ENCODE data around the gene TPRA1. TPM values are rescaled to one million over a fixed set of nuclear protein-coding genes. Genes with fewer than 3 reads are reported as not detected.
A peak's percentile ranks its signal among the peaks of the same experiment; 100 is the strongest.

The TPRA1 gene
- total and polyA plus RNA-seq, 9 of the 15 experiments (the other 6 are each of a cell fraction or from before 2014, with no cell fraction given), result 0.66 to 21.5 (median 11.1) TPM

DNA sequence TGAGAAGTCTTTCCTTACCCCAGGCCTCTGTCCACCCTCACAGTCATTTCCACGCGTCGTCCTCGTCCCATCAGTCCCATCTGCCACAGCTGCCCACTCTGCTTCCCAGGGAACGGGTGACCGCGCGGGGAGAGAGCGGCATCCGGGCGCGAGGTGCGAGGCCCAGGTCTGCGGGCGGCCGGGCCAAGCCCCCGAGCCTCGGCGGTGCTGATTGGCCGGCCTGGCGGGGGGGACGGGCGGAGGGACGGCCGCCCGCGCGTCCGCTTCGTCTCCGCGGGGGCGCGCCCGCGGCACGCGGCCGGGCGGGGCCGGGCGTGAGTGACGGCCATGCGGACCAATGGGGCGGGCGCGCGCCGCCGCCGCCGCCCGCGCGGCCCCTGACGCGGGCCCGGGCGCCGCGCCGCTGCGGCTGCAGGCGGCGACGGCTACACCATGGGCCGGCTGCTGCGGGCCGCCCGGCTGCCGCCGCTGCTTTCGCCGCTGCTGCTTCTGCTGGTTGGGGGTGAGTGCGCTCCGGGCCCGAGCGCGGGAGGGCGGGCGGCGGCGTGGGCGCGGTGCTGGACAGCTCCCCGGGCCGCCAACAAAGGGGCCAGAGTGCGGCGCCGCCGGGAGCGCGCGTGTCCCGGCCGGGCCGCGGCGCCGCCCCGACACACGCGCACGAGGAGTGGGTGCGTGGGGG lies 38.4 kb upstream of the TPRA1 start, which contains the start of gene PODXL2 (continued):
- TF ChIP-seq ZFP36 (IDR thresholded peaks at IDR 0.05; ENCODE audit: low read depth, low read length, partially characterized antibody), result no peak
- TF ChIP-seq, protein P1, sequence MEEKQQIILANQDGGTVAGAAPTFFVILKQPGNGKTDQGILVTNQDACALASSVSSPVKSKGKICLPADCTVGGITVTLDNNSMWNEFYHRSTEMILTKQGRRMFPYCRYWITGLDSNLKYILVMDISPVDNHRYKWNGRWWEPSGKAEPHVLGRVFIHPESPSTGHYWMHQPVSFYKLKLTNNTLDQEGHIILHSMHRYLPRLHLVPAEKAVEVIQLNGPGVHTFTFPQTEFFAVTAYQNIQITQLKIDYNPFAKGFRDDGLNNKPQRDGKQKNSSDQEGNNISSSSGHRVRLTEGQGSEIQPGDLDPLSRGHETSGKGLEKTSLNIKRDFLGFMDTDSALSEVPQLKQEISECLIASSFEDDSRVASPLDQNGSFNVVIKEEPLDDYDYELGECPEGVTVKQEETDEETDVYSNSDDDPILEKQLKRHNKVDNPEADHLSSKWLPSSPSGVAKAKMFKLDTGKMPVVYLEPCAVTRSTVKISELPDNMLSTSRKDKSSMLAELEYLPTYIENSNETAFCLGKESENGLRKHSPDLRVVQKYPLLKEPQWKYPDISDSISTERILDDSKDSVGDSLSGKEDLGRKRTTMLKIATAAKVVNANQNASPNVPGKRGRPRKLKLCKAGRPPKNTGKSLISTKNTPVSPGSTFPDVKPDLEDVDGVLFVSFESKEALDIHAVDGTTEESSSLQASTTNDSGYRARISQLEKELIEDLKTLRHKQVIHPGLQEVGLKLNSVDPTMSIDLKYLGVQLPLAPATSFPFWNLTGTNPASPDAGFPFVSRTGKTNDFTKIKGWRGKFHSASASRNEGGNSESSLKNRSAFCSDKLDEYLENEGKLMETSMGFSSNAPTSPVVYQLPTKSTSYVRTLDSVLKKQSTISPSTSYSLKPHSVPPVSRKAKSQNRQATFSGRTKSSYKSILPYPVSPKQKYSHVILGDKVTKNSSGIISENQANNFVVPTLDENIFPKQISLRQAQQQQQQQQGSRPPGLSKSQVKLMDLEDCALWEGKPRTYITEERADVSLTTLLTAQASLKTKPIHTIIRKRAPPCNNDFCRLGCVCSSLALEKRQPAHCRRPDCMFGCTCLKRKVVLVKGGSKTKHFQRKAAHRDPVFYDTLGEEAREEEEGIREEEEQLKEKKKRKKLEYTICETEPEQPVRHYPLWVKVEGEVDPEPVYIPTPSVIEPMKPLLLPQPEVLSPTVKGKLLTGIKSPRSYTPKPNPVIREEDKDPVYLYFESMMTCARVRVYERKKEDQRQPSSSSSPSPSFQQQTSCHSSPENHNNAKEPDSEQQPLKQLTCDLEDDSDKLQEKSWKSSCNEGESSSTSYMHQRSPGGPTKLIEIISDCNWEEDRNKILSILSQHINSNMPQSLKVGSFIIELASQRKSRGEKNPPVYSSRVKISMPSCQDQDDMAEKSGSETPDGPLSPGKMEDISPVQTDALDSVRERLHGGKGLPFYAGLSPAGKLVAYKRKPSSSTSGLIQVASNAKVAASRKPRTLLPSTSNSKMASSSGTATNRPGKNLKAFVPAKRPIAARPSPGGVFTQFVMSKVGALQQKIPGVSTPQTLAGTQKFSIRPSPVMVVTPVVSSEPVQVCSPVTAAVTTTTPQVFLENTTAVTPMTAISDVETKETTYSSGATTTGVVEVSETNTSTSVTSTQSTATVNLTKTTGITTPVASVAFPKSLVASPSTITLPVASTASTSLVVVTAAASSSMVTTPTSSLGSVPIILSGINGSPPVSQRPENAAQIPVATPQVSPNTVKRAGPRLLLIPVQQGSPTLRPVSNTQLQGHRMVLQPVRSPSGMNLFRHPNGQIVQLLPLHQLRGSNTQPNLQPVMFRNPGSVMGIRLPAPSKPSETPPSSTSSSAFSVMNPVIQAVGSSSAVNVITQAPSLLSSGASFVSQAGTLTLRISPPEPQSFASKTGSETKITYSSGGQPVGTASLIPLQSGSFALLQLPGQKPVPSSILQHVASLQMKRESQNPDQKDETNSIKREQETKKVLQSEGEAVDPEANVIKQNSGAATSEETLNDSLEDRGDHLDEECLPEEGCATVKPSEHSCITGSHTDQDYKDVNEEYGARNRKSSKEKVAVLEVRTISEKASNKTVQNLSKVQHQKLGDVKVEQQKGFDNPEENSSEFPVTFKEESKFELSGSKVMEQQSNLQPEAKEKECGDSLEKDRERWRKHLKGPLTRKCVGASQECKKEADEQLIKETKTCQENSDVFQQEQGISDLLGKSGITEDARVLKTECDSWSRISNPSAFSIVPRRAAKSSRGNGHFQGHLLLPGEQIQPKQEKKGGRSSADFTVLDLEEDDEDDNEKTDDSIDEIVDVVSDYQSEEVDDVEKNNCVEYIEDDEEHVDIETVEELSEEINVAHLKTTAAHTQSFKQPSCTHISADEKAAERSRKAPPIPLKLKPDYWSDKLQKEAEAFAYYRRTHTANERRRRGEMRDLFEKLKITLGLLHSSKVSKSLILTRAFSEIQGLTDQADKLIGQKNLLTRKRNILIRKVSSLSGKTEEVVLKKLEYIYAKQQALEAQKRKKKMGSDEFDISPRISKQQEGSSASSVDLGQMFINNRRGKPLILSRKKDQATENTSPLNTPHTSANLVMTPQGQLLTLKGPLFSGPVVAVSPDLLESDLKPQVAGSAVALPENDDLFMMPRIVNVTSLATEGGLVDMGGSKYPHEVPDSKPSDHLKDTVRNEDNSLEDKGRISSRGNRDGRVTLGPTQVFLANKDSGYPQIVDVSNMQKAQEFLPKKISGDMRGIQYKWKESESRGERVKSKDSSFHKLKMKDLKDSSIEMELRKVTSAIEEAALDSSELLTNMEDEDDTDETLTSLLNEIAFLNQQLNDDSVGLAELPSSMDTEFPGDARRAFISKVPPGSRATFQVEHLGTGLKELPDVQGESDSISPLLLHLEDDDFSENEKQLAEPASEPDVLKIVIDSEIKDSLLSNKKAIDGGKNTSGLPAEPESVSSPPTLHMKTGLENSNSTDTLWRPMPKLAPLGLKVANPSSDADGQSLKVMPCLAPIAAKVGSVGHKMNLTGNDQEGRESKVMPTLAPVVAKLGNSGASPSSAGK (IDR thresholded peaks at IDR 0.05), result peak; percentile 91
- TF ChIP-seq, protein P2, sequence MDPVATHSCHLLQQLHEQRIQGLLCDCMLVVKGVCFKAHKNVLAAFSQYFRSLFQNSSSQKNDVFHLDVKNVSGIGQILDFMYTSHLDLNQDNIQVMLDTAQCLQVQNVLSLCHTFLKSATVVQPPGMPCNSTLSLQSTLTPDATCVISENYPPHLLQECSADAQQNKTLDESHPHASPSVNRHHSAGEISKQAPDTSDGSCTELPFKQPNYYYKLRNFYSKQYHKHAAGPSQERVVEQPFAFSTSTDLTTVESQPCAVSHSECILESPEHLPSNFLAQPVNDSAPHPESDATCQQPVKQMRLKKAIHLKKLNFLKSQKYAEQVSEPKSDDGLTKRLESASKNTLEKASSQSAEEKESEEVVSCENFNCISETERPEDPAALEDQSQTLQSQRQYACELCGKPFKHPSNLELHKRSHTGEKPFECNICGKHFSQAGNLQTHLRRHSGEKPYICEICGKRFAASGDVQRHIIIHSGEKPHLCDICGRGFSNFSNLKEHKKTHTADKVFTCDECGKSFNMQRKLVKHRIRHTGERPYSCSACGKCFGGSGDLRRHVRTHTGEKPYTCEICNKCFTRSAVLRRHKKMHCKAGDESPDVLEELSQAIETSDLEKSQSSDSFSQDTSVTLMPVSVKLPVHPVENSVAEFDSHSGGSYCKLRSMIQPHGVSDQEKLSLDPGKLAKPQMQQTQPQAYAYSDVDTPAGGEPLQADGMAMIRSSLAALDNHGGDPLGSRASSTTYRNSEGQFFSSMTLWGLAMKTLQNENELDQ (CRISPR knock-in tag; IDR thresholded peaks at IDR 0.05; ENCODE audit: borderline replicate concordance), result no peak
- peak; percentile 87 for TF ChIP-seq RNF2 (IDR thresholded peaks at IDR 0.05)
- no peak for TF ChIP-seq C11orf30 (IDR thresholded peaks at IDR 0.05; ENCODE audit: low read depth)
- TF ChIP-seq, protein P3, sequence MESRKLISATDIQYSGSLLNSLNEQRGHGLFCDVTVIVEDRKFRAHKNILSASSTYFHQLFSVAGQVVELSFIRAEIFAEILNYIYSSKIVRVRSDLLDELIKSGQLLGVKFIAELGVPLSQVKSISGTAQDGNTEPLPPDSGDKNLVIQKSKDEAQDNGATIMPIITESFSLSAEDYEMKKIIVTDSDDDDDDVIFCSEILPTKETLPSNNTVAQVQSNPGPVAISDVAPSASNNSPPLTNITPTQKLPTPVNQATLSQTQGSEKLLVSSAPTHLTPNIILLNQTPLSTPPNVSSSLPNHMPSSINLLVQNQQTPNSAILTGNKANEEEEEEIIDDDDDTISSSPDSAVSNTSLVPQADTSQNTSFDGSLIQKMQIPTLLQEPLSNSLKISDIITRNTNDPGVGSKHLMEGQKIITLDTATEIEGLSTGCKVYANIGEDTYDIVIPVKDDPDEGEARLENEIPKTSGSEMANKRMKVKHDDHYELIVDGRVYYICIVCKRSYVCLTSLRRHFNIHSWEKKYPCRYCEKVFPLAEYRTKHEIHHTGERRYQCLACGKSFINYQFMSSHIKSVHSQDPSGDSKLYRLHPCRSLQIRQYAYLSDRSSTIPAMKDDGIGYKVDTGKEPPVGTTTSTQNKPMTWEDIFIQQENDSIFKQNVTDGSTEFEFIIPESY (CRISPR knock-in tag; IDR thresholded peaks at IDR 0.05), result no peak
- TF ChIP-seq SRSF1 (IDR thresholded peaks at IDR 0.05; ENCODE audit: low read depth, low read length), result no peak
- no peak for TF ChIP-seq POLR3A (IDR thresholded peaks at IDR 0.05; ENCODE audit: borderline replicate concordance, extremely low read depth, insufficient read depth, insufficient read length)
- TF ChIP-seq, protein P4, sequence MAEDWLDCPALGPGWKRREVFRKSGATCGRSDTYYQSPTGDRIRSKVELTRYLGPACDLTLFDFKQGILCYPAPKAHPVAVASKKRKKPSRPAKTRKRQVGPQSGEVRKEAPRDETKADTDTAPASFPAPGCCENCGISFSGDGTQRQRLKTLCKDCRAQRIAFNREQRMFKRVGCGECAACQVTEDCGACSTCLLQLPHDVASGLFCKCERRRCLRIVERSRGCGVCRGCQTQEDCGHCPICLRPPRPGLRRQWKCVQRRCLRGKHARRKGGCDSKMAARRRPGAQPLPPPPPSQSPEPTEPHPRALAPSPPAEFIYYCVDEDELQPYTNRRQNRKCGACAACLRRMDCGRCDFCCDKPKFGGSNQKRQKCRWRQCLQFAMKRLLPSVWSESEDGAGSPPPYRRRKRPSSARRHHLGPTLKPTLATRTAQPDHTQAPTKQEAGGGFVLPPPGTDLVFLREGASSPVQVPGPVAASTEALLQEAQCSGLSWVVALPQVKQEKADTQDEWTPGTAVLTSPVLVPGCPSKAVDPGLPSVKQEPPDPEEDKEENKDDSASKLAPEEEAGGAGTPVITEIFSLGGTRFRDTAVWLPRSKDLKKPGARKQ (CRISPR knock-in tag; IDR thresholded peaks at IDR 0.05), result no peak
